GM19099 (cell line): Measurements from ENCODE around the gene U2AF1L4.

Experiments
- POLR2A ChIP-seq: IDR thresholded peaks from 3 replicates; pipeline ENCODE4 v1.6.1; 2011; ENCODE audit warnings: low read depth; ENCODE audit not compliant: insufficient read length; ENCODE audit errors: extremely low read depth

U2AF1L4 gene

GRCh38 chr19:35755131-35755549, 9.9 kb upstream of the U2AF1L4 start:
- no peak for TF ChIP-seq POLR2A

DNA sequence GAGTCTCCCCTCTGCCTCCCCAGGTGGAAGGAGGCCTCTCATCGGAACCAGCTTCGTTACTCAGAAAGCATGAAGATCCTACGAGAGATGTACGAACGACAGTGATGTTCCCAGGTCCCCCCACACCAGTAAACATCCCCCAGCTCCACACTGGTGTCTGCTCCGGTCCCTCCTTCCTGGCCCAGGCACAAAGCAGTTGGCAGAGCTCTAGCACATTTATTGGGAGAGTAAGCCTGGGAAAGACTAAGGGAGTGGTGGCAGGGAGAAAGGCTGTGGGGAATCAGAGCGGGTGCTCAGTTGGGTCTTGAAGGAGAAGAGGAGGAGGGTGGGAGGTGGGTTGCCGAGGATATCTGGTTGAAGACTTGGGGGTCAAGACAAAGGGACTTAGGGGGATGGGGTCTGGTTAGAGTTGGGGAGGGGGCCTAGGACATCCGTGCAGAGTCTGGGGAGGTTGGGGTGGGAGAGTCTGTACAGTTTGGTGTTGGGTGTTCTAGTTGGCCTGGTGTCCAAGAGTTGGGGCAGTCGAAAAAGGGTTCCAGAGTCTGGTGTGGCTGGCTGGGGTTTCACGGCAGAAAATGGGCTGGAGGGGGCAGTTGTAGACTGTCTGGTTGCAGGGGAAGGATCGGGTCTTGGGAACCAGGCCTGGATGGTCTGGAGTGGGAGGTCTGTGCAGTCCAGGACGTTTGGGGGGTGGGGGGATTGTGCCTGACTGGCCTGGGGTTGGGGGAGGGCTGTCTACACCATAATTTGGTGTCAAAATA, 9.3 kb upstream of the U2AF1L4 start:
- no peak for TF ChIP-seq POLR2A

- no peak for TF ChIP-seq POLR2A
Observed at GRCh38 chr19:35753634-35754369, 8.6 kb upstream of the U2AF1L4 start.

DNA sequence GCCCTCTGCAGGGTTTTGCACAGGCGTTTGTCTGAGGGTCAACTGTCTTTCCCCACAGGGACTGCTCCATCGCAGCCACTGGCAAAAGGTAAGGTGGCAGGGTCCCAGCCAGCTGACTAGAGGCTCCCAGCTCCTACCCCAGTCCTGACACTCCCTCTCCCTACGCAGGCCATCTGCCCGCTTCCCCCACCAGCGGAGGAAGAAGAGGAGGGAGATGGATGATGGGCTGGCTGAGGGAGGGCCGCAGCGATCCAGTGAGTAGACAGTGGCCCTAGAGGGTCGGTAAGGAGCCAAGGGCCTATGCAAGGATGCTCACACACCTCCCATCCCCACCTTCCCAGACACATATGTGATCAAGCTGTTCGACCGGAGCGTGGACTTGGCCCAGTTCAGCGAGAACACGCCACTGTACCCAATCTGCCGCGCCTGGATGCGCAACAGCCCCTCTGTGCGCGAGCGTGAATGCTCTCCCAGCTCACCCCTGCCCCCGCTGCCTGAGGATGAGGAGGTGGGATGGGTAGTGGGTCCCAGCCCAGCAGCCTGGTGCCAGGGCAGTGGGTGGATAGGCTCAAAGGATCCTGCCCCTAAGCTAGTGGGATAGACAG, 7.6 kb upstream of the U2AF1L4 start:
- no peak for TF ChIP-seq POLR2A

GRCh38 chr19:35751839-35752745, 6.9 kb upstream of the U2AF1L4 start:
- TF ChIP-seq POLR2A, result no peak

DNA sequence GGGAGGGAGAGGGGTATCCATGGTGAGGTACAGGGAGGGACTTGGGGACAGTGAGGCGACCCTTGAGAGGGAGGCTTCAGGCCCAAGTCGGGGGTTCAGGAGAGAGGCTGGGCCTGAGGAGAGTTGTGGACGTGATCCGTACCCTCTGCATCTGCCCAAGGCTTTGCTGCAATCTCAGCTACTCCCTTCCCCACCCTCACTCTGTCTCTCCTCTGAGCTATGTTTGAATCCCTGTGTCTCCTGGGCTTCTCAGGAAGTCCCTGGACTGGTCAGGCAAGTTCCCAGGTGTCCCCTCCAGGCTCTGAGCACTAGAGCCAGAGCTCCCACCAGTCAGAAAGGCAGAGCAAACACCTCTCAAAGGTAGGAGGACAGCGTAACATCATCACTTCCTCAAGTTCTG, 4.9 kb upstream of the U2AF1L4 start:
- no peak for TF ChIP-seq POLR2A

DNA sequence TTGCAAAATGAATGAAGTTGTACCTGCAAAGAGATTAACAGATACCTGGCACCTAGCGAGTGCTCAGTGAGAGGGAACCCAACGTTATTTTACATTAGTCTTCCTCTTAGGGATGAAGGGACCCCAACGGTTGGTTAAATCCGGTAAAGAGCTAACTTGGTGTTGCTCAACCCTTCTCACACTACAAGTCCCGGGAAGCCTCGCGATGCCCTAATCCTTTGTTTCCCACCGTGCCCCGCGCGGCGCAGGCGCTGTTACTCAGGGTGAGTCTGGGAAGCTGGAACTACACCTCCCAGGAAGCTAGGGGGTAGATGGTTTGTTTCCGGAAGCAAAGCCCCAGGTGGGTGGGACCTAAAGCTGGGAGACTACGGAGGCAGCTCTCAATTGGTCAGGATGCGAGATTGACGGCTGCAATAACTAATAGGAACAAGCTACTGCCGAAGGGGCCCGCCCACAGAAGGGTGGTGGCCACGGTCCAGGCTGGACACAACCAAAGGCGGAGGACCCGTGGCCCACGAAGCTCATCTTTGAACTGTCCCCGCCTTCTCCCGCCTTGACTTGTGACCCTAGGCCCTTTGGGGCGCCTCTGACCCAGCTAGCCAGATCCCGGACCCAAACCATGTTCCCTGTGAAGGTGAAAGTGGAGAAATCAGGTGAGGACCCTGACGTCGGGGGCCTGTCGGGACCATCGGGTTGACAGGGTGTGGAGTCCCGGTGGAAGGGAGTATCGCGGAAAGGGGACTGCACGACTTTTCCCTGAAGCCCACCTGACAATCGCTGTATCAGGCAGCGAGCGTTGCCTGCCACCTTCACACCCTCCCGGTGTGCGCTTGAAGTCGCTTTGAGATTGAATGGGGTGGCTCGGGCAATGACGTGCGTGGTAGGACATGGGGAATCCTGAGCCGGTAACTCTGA, 3.1 kb upstream of the U2AF1L4 start, which contains the start of gene LIN37:
LIN37 (plus strand) TSS at position 471 of the 915 bp plus-strand sequence; CDS start at position 620, 149 bp downstream.
- TF ChIP-seq POLR2A, result peak; percentile 68

GRCh38 chr19:35746531-35746930, 1.3 kb upstream of the U2AF1L4 start:
- no peak for TF ChIP-seq POLR2A

DNA sequence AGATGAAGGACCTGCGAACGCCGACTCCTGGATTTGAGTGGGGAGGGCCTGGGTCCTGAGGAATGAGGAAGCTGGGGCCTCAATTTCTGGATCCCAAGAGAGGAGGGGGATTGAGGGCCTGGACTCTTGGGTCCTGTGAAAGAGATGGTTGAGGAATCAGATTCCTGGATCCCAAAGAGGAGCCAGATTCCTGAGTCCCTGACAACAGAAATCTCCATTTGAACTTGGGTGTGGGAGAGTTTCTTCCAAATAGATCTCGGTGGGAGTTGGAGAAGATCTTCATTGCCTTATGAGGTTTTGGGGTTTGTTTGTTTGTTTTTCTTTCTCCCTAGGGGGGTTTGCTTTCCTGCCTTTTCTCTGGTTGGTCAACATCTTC, 857 bp upstream of the U2AF1L4 start:
- TF ChIP-seq POLR2A, result no peak

- TF ChIP-seq POLR2A, result peak; percentile 70
Observed at GRCh38 chr19:35744430-35745327, 539 bp downstream of the U2AF1L4 start.

DNA sequence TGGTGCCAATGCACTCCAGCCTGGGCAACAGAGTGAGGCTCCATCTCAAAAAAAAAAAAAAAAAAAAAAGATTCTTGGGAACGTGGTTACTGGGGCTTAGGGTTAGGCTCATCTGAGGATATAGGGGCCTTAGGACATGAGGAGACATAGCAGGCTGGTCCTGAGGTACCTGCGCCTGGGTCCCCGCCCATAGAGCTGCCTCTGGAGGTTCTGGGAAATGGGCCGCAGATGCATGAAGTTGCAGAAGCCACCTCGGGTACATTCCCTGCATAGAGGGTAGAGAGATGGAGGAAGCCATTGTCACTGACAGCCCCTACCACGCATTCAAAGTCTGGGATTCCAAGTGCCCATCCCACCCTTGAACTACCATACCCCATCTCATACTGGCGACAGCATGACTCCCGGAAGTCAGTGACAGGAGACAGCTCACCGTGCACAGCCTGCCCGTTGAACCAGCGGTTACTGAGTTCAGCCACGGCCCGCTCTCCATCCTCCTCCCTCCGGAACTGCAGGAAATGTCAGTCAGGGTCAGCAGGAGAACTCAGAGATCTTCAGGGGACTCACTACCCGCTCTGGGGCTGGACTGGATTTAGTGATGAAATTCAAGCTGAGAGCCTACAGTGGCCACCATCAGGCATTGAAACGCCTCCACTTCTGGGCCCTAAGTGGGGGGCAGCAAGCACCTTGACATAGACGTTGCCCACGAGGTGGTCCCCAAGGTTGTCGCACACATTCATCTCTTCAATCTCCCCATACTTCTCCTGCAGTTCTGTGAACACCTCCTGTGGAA, 1.4 kb downstream of the U2AF1L4 start:
- no peak for TF ChIP-seq POLR2A

GRCh38 chr19:35742121-35742724, 3.0 kb downstream of the U2AF1L4 start, which contains the start of gene IGFLR1:
TSS of gene IGFLR1 (minus strand) at chr19:35742452. CDS start at chr19:35741180, 1,272 bp downstream.
- peak; percentile 74 for TF ChIP-seq POLR2A
